GM10847 (cell line): Measurements from ENCODE around the gene WNK4.
A peak's percentile ranks its signal among the peaks of the same experiment; 100 is the strongest.

Source experiments
- POLR2A ChIP-seq: IDR thresholded peaks from 2 replicates; pipeline ENCODE4 v1.6.1; 2011; ENCODE audit not compliant: insufficient read length; ENCODE audit errors: extremely low read depth

WNK4 gene

GRCh38 chr17:42803074-42803883 is 22.9 kb downstream of the WNK4 start:
- no peak for TF ChIP-seq POLR2A

DNA sequence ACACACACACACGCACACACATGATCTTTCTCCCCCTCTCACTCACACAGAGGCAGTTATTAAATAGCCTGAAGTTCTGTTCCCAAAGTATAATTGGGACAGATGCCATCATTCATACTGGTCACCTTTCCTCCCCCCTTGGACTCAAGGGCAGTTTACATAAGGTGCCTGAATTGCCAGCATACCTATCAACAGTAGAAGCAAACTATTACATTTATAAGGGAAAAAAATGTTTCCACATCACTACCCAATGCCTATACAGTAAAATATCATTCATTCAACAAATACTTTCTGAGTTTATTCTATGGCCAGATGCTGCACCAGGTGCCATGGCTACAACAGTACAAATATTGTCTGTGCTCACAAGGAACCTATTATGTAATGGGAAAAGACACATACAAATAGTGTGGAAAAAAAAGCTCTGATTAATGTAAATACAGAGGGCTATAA is 24.5 kb downstream of the WNK4 start:
- TF ChIP-seq POLR2A: no peak

DNA sequence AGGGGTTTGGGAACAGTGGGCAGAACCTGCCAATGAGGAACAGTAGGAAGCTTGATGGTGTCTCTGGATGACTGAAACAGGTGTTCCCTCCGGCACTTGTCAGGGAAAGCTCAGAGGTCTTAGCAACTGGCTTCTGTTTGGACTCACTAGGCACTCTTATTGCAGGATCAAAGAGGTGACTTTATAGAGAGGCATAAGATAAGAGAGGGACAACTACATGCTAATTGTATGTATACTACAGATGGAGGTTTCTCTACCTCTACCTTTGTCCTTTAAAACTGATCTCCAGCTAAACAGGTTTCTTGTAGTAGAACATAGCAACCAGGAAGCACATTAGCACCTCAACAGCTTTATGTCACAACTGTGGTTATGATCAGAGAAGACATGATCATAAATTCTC is 25.8 kb downstream of the WNK4 start:
- no peak for TF ChIP-seq POLR2A

DNA sequence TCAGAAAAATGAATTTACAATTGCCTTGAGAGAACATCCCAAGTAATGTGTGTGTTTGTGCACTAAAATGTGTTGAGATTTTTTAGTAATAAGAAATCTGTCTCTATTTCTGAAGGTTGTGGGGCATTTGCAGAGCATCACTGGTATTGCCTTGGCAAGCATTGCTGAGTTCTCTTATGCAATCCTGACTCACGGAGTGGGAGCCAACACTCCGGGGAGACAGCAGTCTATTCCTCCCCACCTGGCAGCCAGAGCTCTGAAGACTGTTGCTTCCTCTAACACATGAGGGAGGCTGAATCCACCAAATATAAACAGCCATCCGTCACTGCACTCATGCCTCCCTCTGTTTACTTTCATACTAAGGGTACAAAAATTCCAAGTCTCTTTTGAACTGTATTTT is 28.8 kb downstream of the WNK4 start:
- TF ChIP-seq POLR2A: no peak

- TF ChIP-seq POLR2A: no peak
These were observed 34.4 kb downstream of the WNK4 start for GRCh38 chr17:42814633-42815399.

- TF ChIP-seq POLR2A: no peak
These were observed 37.5 kb downstream of the WNK4 start for GRCh38 chr17:42817866-42818265.

- TF ChIP-seq POLR2A: no peak
These were observed 38.0 kb downstream of the WNK4 start for GRCh38 chr17:42818379-42818778.

DNA sequence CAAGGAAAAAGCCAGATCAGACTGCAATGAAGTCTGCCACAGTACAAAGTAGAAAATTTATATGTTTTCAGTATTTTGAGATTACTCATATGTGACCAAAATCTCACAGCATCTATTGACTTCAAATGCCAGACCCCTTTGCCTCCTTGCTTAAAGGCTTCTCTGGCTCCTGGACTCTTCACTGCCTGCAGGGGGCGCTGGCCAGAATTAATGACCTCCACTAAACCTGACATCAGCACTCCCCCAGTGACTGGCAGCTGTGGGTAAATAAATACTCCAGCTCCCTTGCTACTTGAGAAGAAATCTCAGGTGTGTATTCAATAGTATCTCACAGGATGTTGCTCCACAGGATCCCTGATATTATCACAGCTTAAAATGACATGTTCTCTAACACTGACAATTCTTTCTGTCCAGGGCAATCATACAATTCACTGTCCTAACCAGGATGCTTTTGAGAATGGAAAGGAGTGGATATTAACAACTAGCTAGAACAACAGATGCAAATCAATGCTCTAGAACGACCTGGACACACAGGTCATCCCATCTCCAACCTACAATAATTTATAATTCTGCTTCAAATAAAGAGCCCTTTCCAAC is 39.6 kb downstream of the WNK4 start:
- no peak for TF ChIP-seq POLR2A

DNA sequence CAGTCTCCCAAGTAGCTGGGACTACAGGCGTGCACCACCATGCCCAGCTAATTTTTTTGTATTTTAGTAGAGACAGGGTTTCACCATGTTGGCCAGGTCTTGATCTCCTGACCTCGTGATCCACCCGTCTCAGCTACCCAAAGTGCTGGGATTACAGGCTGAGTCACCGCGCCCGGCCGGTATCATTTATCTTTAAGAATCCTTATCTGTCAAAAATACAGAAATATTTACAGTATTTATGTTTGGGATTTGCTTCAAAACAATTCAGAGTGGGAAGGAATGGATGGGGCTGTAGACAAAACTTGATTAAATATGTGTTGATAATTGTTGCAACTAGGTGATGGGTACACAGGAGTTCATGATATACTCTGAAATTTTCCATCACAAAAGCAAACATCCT is 40.8 kb downstream of the WNK4 start:
- no peak for TF ChIP-seq POLR2A

DNA sequence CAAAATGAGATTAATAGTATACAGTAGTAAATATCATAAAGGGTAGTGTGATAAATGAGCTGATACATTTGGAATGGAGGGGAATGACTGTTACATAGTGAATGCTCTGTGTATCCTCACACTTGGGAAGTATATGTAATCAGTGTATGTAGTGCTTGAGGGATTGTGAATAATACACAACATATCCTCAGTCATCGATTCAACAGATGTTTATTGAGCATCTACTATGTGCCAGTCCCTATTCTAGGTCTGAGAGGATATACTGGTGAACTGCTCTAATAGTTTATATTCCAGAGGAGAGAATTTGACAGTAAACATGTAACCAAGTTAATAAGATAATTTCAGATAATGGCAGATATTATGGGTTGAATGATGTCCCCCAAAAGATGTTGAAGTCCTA is 47.1 kb downstream of the WNK4 start:
- no peak for TF ChIP-seq POLR2A

DNA sequence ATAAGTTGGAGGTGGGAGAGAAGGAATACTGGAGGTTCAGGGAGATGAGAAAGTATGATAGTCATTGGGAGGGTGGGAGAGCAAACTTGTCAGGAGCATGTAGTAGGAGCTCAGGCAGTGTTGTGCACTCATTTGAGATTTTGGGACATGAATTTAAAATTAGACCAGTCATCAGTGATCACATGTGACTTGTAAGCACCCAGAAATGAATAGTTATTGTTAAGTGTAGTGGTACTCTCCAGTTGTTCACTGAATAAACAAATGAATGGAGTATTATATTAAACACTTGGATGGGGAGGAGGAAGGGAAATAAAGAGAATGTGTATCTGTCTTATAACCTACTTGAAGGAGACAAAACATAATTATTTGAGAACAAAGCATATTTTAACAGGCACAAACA is 50.6 kb downstream of the WNK4 start:
- TF ChIP-seq POLR2A: no peak

GRCh38 chr17:42832213-42832933 is 52.0 kb downstream of the WNK4 start:
- TF ChIP-seq POLR2A: no peak

GRCh38 chr17:42832934-42833766 is 52.7 kb downstream of the WNK4 start, which contains the start of gene PSME3:
Gene PSME3, plus strand, starts transcription at chr17:42833397. Its CDS starts 235 bp downstream, at chr17:42833632.
- TF ChIP-seq POLR2A: peak; percentile 87

GRCh38 chr17:42833767-42834422 is 53.5 kb downstream of the WNK4 start:
- no peak for TF ChIP-seq POLR2A
